GM18499 (cell line): ENCODE data around the gene PRR32.
"Not testable (repeated sequence)": the region's sequence is repeated elsewhere in the genome, so short reads cannot be mapped to it uniquely, and the experiment has no call there.

Source experiments
- ATAC-seq: cut with Tn5 transposase; IDR thresholded peaks from one replicate; pipeline ENCODE4 v1.9.1; 2021; ENCODE audit warnings: moderate number of reproducible peaks; ENCODE audit not compliant: insufficient read depth, unreplicated experiment

The PRR32 gene, protein sequence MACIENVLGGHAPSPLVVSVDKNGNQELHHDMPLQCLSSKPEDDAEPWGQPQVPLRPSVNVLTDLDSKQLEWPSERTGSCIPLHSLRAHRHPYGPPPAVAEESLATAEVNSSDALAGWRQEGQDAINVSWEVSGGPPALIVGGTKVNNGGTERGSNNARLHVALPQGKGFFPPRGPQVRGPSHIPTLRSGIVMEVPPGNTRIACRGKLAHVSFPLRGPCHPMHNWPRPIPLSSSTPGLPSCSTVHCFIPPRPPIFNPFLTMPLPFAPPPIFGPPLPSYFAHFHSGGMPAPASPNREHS

DNA sequence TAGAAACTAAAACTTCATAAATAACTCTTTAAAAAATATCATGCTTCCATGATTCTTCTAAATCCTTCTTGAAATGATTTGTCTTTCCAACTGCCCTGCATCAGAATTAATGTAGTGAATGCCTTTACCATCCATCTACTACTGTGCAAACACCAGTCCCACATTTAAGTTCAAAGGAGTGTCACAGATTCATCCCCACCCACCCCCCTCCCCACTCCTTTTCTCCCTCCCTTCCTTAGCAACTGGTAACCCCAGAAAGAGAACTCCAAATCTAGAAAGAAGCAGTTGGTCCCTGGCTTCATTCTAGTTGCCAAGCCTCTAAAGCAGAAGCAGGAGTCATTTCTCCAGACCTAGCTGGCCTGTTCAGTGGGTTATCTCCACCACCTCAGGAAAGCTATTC, at the start of gene PRR32:
PRR32 (plus strand) TSS at position 301 of the 400 bp plus-strand sequence. CDS start 115 bp downstream, outside the sequence.
- ATAC-seq = no peak

DNA sequence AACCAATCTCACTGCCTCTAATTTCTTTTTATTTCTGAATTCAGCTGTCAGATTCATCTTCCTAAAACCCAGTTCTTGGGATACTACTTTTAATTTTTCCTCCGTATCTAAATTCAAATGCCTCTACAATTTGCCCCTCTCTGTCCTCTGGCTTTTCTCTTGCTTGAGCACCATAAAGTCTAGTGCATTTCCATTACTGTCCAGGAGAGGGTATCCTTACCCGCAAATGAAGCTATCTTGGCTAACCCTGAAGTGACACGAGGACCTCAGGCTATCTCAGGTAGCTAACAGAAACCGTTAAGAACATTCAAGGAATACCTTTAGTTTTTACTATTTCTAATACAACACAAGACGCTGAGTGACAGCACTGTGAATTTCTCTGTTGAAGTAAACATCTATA, 49.4 kb upstream of the PRR32 start:
- no peak for ATAC-seq

DNA sequence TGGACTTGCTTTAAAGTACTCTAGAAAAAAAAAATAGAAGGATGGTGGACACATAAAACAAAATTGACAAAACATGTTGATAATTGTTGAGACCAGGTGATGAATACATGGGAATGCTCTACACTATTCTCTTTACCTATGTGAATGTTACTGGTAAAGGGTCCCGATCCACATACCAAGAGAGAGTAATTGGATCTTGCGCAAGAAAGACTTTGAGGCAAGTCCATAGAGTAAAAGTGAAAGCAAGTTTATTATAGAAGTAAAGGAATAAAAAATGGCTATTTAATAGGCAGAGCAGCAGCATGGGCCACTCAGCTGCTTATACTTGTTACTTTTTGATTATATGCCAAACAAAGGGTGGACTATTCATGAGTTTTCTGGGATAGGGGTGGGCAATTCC, 34.0 kb upstream of the PRR32 start:
- ATAC-seq = no peak

DNA sequence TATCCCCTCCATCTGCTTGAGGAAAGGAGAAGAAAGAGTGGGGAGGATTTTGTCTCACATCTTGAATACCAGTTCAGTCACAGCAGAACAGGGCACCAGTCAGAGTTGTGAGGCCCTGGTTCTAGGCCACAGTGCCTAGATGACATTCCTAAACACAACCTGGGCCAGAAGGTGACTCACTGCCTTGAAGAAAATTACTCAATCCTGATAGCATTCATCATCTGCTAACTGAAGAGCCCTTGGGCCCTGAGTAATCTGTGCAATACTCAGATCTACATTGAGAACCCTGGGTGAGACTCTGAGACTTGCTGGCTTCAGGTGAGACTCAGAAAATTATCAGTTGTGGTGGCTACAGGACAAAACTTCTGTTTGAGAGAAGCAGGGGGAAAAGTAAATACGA, 20.5 kb upstream of the PRR32 start:
- no peak for ATAC-seq

DNA sequence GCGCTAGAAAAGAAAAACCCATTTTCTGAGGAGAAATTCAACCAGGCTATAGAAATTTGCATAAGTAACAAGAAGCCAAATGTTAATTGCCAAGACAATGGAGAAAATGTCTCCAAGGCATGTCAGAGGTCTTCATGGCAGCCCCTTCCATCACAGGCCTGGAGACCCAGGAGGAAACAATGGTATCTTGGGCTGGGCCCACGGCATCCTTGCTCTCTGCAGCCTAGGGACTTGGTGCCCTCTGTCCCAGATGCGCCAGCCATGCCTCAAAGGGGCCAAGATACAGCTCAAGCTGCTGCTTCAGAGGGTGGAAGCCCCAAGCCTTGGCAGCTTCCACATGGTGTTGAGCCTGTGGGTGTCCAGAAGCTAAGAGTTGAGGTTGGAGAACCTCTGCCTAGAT, 12.7 kb upstream of the PRR32 start:
- ATAC-seq = not testable (repeated sequence)

DNA sequence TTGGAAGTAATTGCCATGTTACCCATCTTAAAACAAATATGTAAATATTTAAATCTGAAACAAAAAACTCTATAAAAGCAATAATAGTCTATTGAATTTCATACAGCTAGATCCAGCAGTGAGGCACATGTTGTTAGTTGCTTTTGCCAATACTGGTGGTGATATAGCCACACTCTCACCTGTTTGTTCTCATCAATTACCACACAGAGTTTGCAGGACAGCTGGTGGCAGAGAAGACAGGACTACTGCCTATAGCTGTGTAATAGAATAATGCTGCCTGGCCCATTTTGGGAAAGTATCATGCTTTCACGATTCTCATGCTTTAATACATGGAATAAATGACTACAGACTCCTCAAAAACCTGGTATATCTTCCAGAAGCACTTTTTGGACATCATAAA, 3.7 kb upstream of the PRR32 start:
- ATAC-seq = no peak

DNA sequence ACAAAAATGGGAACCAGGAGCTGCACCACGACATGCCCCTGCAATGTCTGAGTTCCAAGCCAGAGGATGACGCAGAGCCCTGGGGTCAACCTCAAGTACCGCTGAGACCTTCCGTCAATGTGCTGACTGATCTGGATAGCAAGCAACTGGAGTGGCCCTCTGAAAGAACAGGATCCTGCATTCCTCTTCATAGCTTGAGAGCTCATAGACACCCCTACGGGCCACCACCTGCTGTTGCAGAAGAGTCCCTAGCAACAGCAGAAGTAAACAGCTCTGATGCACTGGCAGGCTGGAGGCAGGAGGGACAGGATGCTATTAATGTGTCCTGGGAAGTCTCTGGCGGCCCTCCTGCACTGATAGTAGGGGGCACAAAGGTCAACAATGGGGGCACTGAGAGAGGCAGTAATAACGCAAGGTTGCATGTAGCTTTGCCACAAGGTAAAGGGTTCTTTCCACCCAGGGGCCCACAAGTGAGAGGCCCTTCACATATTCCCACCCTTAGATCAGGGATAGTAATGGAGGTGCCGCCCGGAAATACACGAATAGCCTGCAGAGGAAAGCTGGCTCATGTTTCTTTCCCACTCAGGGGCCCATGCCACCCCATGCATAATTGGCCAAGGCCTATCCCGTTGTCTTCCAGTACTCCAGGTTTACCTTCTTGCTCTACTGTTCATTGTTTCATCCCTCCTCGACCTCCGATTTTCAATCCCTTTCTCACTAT, 1.3 kb downstream of the PRR32 start:
- ATAC-seq = no peak

DNA sequence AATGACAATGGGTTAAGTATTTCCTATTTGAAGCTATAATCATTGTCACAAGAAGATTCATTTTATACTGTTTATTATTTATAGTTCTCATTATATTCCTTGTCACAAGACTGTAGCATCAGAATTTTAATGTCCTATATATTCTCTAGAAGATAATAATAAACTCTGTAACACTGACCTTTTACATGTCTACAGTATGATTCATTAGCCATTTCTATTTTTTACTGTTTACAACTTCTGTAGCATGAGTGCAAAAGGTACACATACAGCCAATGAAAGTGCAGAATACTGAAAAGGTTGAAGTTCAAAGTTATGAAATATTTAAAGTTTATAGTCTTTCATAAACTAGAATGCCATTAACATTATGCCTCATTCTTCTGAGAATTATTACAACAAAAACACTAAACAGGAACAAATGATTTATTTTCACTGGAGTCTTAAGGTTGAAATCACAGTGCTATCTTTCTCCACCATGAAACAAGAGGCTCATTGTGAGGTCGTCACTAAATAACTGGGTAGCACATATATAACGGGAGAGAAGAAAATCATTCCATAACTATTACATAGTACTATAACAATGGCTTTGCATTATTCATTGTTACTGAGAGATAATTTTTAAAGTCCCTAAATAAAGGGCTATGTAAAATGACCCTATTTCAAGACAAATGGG, 4.9 kb downstream of the PRR32 start:
- no peak for ATAC-seq

DNA sequence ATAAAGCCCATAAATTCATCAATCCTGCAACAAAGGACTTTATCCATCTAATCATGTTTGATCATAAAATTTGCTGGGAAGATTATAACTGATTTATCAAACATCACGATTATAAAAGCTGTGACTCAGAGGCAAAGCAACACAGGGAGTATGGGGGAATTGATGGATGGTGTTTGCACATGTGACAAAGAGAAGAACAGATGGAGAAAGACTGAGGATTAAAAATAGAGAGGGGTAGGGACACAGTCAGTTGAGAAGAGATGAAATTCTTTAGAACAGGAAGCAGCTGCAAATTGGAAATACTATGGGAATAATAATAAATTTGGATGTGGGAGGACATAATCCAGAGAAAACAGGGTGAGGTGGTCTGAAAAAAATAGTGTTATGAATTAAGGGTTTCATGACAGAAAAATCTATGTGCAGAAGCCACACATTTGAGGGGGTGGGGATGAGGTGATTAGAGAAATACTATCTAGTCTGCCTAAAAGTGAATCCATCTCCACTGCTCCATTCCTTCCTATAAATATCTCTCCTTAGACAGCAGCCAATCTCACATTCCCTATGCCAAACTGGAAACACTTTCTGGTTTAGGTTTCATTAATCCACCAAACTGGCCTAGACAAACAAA, 6.2 kb downstream of the PRR32 start:
- no peak for ATAC-seq

DNA sequence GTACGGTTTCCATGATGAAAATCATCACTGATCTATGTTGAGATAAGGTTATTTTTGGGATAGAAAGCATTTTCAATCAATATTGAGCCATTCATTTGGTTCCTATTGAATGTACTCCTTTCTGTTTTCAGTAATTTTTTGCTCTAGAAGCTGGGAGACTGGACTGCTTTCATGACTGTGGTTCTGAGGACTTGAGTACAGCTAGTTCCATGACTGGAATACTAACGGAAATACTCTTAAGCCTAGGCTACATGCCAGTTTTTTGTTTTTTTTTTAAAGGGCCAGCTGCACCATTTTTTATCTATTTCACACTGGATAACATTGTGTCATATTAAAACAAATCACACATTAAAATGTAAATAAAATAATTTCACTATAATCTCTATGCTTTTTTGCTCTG, 16.7 kb downstream of the PRR32 start:
- ATAC-seq = no peak

DNA sequence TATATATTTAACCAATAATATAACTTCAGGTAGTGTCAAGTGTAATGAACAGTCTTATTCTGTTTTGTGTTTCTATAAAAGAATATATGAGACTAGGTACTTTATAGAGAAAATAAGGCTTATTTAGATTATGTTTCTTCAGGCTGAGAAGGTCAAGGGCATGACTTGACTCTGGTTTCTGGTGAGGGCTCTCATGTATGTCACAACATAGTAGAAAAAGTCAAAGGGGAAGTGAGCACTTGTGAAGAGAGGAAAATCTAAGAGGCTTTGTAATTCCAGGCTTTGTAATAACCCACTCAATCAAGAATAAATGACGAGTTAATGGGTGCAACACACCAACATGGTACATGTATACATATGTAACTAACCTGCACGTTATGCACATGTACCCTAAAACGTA, 27.6 kb downstream of the PRR32 start:
- no peak for ATAC-seq

DNA sequence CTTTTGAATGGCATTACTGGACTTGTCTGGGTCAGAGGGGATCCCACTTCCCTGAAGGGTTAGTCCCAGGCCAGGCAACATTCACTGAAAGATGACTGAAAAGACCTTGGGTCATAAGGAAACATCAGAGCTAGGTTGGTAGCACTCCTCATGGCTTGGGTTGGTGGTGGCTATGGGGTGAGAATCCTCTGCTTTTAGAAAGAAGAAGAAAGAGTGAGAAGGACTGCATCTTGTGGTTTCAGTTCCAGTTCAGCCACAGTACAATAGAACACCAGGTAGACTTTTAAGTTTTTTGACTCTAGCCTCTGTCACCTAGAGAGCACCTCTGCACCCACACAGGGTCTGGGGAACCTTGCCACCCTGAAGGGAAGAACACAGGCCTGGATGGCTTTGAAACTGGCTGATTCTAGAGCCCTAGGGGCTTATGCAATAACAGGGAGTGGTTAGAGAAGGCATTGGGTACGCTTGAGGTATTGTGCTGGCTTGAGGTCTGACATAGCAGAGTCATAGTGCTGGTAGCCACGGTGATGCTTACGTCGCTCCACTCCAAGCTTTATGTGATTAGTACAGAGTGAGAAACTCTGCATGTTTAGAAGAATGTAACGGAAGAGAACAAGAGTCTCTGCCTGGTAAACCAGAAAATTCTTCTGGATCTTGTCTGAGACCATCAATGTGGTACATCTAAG, 36.5 kb downstream of the PRR32 start:
- ATAC-seq = no peak
